ENCODE results near the gene LETM1. TPM values are rescaled to one million over a fixed set of nuclear protein-coding genes. Genes with fewer than 3 reads are reported as not detected.

LETM1 gene
- 10 to 100 TPM; 77.4 to 95.9 TPM for total RNA-seq

GRCh38 chr4:1856071-1856942, at the start of gene LETM1:
Gene LETM1 (minus strand): TSS chr4:1856156. CDS start chr4:1855950, 206 bp downstream.

GRCh38 chr4:1870578-1871443, 14.9 kb upstream of the LETM1 start, which contains the start of gene NSD2:
Gene NSD2 (plus strand): TSS chr4:1871393. CDS start chr4:1900655, 29,262 bp downstream.

GRCh38 chr4:1792832-1793495, 63.0 kb downstream of the LETM1 start, which contains the start of gene FGFR3:
Gene FGFR3 (plus strand): TSS chr4:1793293. CDS start chr4:1793935, 642 bp downstream.

Other genes starting within 250 kb of the LETM1 start
- 1 to 10 TPM; 3.1 to 5.0 TPM for gene FAM53A, start 171.8 kb downstream of the LETM1 start, total RNA-seq
- 10 to 100 TPM; 54.4 to 91.2 TPM for gene SLBP, start 143.8 kb downstream of the LETM1 start, total RNA-seq
- gene TMEM129, start 134.8 kb downstream of the LETM1 start, total RNA-seq, result 10 to 100 TPM; 29.0 to 43.4 TPM
- 10 to 100 TPM; 10.7 to 22.6 TPM for gene TACC3, start 134.6 kb downstream of the LETM1 start, total RNA-seq
- under 1 TPM; under 0.01 TPM for gene FGFR3, start 62.9 kb downstream of the LETM1 start, total RNA-seq
- gene NSD2, start 15.2 kb upstream of the LETM1 start, total RNA-seq, result 10 to 100 TPM; 33.4 to 54.9 TPM
- 10 to 100 TPM; 16.5 to 20.3 TPM for gene NELFA, start 152.8 kb upstream of the LETM1 start, total RNA-seq
- 1 to 10 TPM in 1 of 2 donors, under 1 TPM in 1; 0.67 to 2.4 TPM for gene NAT8L, start 203.2 kb upstream of the LETM1 start, total RNA-seq